Panc1 (cell line): ENCODE measurements around the gene KRT12. TPM values are rescaled to one million over a fixed set of nuclear protein-coding genes. Genes with fewer than 3 reads are reported as not detected.
A peak's percentile ranks its signal among the peaks of the same experiment; 100 is the strongest.

Experiments used
- ATAC-seq: fragments of 200-7000 bp; cut with Tn5 transposase; 2 replicates; pipeline ENCODE4 v1.9.1; 2020; ENCODE audit warnings: mild to moderate bottlenecking, moderate library complexity
- BruUV-seq: library from RNA; stranded (reverse); fragments of 400-500 nt; replicated peaks from 2 replicates; lab custom pipeline; 2021; lab: Mats Ljungman, UMichigan
- CTCF ChIA-PET: fragments of 300-600 bp; sonication (Branson Sonifier 250); formaldehyde crosslinking; loops from one replicate; lab custom pipeline; 2022; ENCODE audit warnings: antibody characterized with exemption; lab: Charles Lee
- POLR2A ChIA-PET: fragments of 300-600 bp; sonication (Branson Sonifier 250); formaldehyde crosslinking; loops from one replicate; lab custom pipeline; 2022; ENCODE audit warnings: antibody characterized with exemption; lab: Charles Lee
- DNase-seq: peaks from one replicate; pipeline ENCODE4 v3.0.0-alpha.2; 2010; ENCODE audit warnings: low read depth, low spot score
- H3K27ac ChIP-seq: 2 replicates; pipeline ENCODE4 v1.5.1; 2011; ENCODE audit warnings: mild to moderate bottlenecking, low read length, inconsistent platforms
- H3K27me3 ChIP-seq: fragments of 200-500 bp; sonication (Bioruptor generic); 2 replicates; pipeline ENCODE4 v1.6.0; 2014; ENCODE audit warnings: low read length, inconsistent platforms; ENCODE audit not compliant: control insufficient read depth, insufficient read depth
- H3K36me3 ChIP-seq: fragments of 200-500 bp; sonication (Bioruptor generic); 2 replicates; pipeline ENCODE4 v1.5.1; 2014; ENCODE audit warnings: inconsistent platforms, mild to moderate bottlenecking, low read length, moderate library complexity; ENCODE audit not compliant: control insufficient read depth, insufficient read depth
- H3K4me1 ChIP-seq: 2 replicates; pipeline ENCODE4 v1.5.1; 2011; ENCODE audit warnings: inconsistent platforms, mild to moderate bottlenecking, low read length, moderate library complexity; ENCODE audit not compliant: control insufficient read depth, insufficient read depth
- H3K4me3 ChIP-seq, 2 experiments: 2 replicates each; pipeline ENCODE4 v1.5.1; 2011 to 2012; ENCODE audit warnings: low read depth in 2 of 2, low read length in 2 of 2, mild to moderate bottlenecking in 2 of 2, inconsistent platforms in 1 of 2, moderate library complexity in 1 of 2
- H3K9me3 ChIP-seq: fragments of 200-500 bp; sonication (Bioruptor generic); 2 replicates; pipeline ENCODE4 v1.5.1; 2014; ENCODE audit warnings: low read depth, mild to moderate bottlenecking, inconsistent platforms, low read length, moderate library complexity; ENCODE audit not compliant: control insufficient read depth, insufficient read depth
- CTCF ChIP-seq: fragments of 450-650 bp; IDR thresholded peaks from 2 replicates; pipeline ENCODE4 v1.5.1; 2017; ENCODE audit warnings: mild to moderate bottlenecking
- POLR2AphosphoS5 ChIP-seq: IDR thresholded peaks from 2 replicates; pipeline ENCODE4 v1.6.1; 2012; ENCODE audit warnings: mild to moderate bottlenecking, low read depth, low read length, moderate library complexity
- REST ChIP-seq, 2 experiments: IDR thresholded peaks; 2 replicates each; pipeline ENCODE4 v1.6.1; 2011 to 2012; ENCODE audit warnings: low read depth in 2 of 2, control low read depth in 1 of 2, low read length in 1 of 2, mild to moderate bottlenecking in 1 of 2, moderate library complexity in 1 of 2; ENCODE audit not compliant: insufficient read depth in 1 of 2
- SIN3A ChIP-seq: IDR thresholded peaks from 2 replicates; pipeline ENCODE4 v1.6.1; 2012; ENCODE audit warnings: low read depth, mild to moderate bottlenecking, low read length, moderate library complexity, borderline replicate concordance; ENCODE audit not compliant: insufficient read depth
- TCF7L2 ChIP-seq: IDR thresholded peaks from 2 replicates; pipeline ENCODE4 v1.6.1; 2011; ENCODE audit warnings: mild to moderate bottlenecking, low read depth, low read length, inconsistent platforms
- in situ Hi-C: cut with HindIII; loops from 2 replicates; pipeline ENCODE4 v1.10.0; 2016; ENCODE audit warnings: low sequenced_read_pairs, low pct_unique_long_range_greater_than_20kb
- intact Hi-C: fragments of 100-400 bp; cut with micrococcal nuclease; formaldehyde crosslinking; loops from one replicate; pipeline ENCODE4 v1.10.0; 2022; ENCODE audit not compliant: unreplicated experiment
- total RNA-seq: library from RNA; stranded (reverse); gene quantifications from one replicate; pipeline ENCODE4 v1.2.1, GENCODE V29; 2021; ENCODE audit not compliant: unreplicated experiment

Gene KRT12
- total RNA-seq, 1 experiment from 2014 or later: not detected

- intact Hi-C loops: loop anchor here (2.0 to 5.0 kb wide), 3 partner anchors 51 to 809 kb away; no protein-coding TSS in a partner anchor
- H3K36me3 ChIP-seq: no peaks in the 10 kb centered on the region
- no peaks in the 10 kb centered on the region for H3K27me3 ChIP-seq
- ATAC-seq (no peak), DNase-seq (no peak)
- in situ Hi-C loops: no loop called here
- ChIA-PET POLR2A (interaction anchor here (0.6 kb wide), 1 partner anchor 91 kb away, joined by 7 read pairs; no protein-coding TSS in a partner anchor), CTCF (no interaction called here)
- peaks cover 5% of the 10 kb centered on the region; the same call in 1 of the 2 replicates for H3K4me1 ChIP-seq
- no TSS peak for BruUV-seq
- H3K27ac ChIP-seq: no peak overlapping the region
- no peaks in the 10 kb centered on the region for H3K9me3 ChIP-seq
- TF ChIP-seq SIN3A (no peak), CTCF (no peak), TCF7L2 (no peak), REST (IDR thresholded peaks at IDR 0.05; ENCODE audit: insufficient read depth in 1 of 2, low read depth in 2 of 2, low read length in 1 of 2) (no peak), POLR2AphosphoS5 (no peak)
- no peak overlapping the region for H3K4me3 ChIP-seq
These were observed 9.5 kb downstream of the KRT12 start for GRCh38 chr17:40857535-40857934.

GRCh38 chr17:40854175-40854814 is 12.7 kb downstream of the KRT12 start:
- DNase-seq (peak; percentile 50), ATAC-seq (peak; percentile 85)
- no peak overlapping the region for H3K27ac ChIP-seq
- intact Hi-C loops (loop anchor here (5.0 kb wide), 1 partner anchor 52 kb away; no protein-coding TSS in a partner anchor), in situ Hi-C loops (no loop called here)
- H3K4me1 ChIP-seq: peaks cover 5% of the 10 kb centered on the region; the same call in 1 of the 2 replicates
- no peaks in the 10 kb centered on the region for H3K27me3 ChIP-seq
- H3K9me3 ChIP-seq: no peaks in the 10 kb centered on the region
- no peaks in the 10 kb centered on the region for H3K36me3 ChIP-seq
- ChIA-PET POLR2A (no interaction called here), CTCF (no interaction called here)
- no TSS peak for BruUV-seq
- TF ChIP-seq SIN3A (no peak), REST (IDR thresholded peaks at IDR 0.05; ENCODE audit: insufficient read depth in 1 of 2, low read depth in 2 of 2, low read length in 1 of 2) (no peak), POLR2AphosphoS5 (no peak), TCF7L2 (no peak), CTCF (no peak)
- H3K4me3 ChIP-seq: no peak overlapping the region
